SHP77 treated with DMSO at 0.1 percent for 48 hours (cell line): ENCODE measurements around the gene GLIS1.
A peak's percentile ranks its signal among the peaks of the same experiment; 100 is the strongest.

Experiments
- DNase-seq: peaks from one replicate; lab custom pipeline; 2025; lab: John Stamatoyannopoulos, UW

GLIS1 gene

GRCh38 chr1:53580739-53581475 is 158.1 kb downstream of the GLIS1 start:
- no peak for DNase-seq

- no peak for DNase-seq
Measured at GRCh38 chr1:53580009-53580400, 159.0 kb downstream of the GLIS1 start.

- no peak for DNase-seq
Measured at GRCh38 chr1:53579221-53580008, 159.5 kb downstream of the GLIS1 start.

GRCh38 chr1:53578358-53578757 is 160.6 kb downstream of the GLIS1 start:
- no peak for DNase-seq

- DNase-seq: no peak
Measured at GRCh38 chr1:53577761-53578100, 161.2 kb downstream of the GLIS1 start.

GRCh38 chr1:53576866-53577760 is 161.9 kb downstream of the GLIS1 start:
- DNase-seq: no peak

- DNase-seq: no peak
Measured at GRCh38 chr1:53576381-53576801, 162.6 kb downstream of the GLIS1 start.

- no peak for DNase-seq
Measured at GRCh38 chr1:53575955-53576320, 163.0 kb downstream of the GLIS1 start.

GRCh38 chr1:53575141-53575954 is 163.6 kb downstream of the GLIS1 start:
- no peak for DNase-seq

GRCh38 chr1:53574621-53575020 is 164.3 kb downstream of the GLIS1 start:
- DNase-seq: no peak

GRCh38 chr1:53573931-53574330 is 165.0 kb downstream of the GLIS1 start:
- DNase-seq: no peak

GRCh38 chr1:53573522-53573921 is 165.4 kb downstream of the GLIS1 start:
- DNase-seq: no peak

- no peak for DNase-seq
Measured at GRCh38 chr1:53572815-53573173, 166.2 kb downstream of the GLIS1 start.

- DNase-seq: peak; percentile 4
Measured at GRCh38 chr1:53572065-53572814, 166.7 kb downstream of the GLIS1 start.

- DNase-seq: no peak
Measured at GRCh38 chr1:53568540-53568939, 170.4 kb downstream of the GLIS1 start.

GRCh38 chr1:53567851-53568250 is 171.1 kb downstream of the GLIS1 start:
- DNase-seq: no peak

- no peak for DNase-seq
Measured at GRCh38 chr1:53567450-53567849, 171.5 kb downstream of the GLIS1 start.

- no peak for DNase-seq
Measured at GRCh38 chr1:53563611-53564010, 175.4 kb downstream of the GLIS1 start.

GRCh38 chr1:53562981-53563379 is 176.0 kb downstream of the GLIS1 start:
- no peak for DNase-seq

- DNase-seq: no peak
Measured at GRCh38 chr1:53562291-53562980, 176.5 kb downstream of the GLIS1 start.
